CD4-positive, alpha-beta memory T cell (primary cell): Measurements from ENCODE around the gene MAN2A1. TPM values are rescaled to one million over a fixed set of nuclear protein-coding genes. Genes with fewer than 3 reads are reported as not detected.
A peak's percentile ranks its signal among the peaks of the same experiment; 100 is the strongest.

ENCODE experiments used
- CTCF ChIA-PET: fragments of 350-600 bp; sonication (Branson Sonifier 250); formaldehyde crosslinking; loops from one replicate; lab custom pipeline; 2021; ENCODE audit warnings: inconsistent platforms; ENCODE audit not compliant: partially characterized antibody; lab: Charles Lee
- POLR2A ChIA-PET: fragments of 350-600 bp; sonication (Branson Sonifier 250); formaldehyde crosslinking; loops from one replicate; lab custom pipeline; 2021; ENCODE audit not compliant: partially characterized antibody; lab: Charles Lee
- DNase-seq, 5 donors: peaks; one replicate each; pipeline versions ENCODE4 v3.0.0 to v3.0.0-alpha.2; 2020 to 2022; ENCODE audit warnings: mixed read lengths in 1 of 5
- H3K27ac ChIP-seq: one replicate; pipeline ENCODE4 v1.7.0; 2013; ENCODE audit warnings: low read depth, low read length
- H3K27me3 ChIP-seq: 2 replicates; pipeline ENCODE4 v1.7.0; 2013; ENCODE audit warnings: mild to moderate bottlenecking, low read length, moderate library complexity; ENCODE audit not compliant: insufficient read depth
- H3K36me3 ChIP-seq: 2 replicates; pipeline ENCODE4 v1.7.0; 2013; ENCODE audit warnings: mild to moderate bottlenecking, low read length, moderate library complexity; ENCODE audit not compliant: insufficient read depth
- H3K4me1 ChIP-seq: 2 replicates; pipeline ENCODE4 v1.7.0; 2013; ENCODE audit warnings: mild to moderate bottlenecking, low read length, moderate library complexity; ENCODE audit not compliant: insufficient read depth
- H3K4me3 ChIP-seq, 2 donors: one replicate each; pipeline ENCODE4 v1.7.0; 2013; ENCODE audit warnings: low read length in 2 of 2, mild to moderate bottlenecking in 1 of 2
- H3K9me3 ChIP-seq, 2 donors: one replicate each; pipeline ENCODE4 v1.7.0; 2013; ENCODE audit warnings: low read length in 2 of 2, control low read depth in 1 of 2; ENCODE audit not compliant: control insufficient read depth in 1 of 2
- H3K27ac Mint-ChIP-seq, 7 donors: one replicate each; pipeline ENCODE4 v1.8.0; 2020 to 2021; ENCODE audit warnings: mixed read lengths in 7 of 7, mild to moderate bottlenecking in 6 of 7, inconsistent platforms in 3 of 7, moderate library complexity in 3 of 7
- H3K27me3 Mint-ChIP-seq, 2 donors: one replicate each; pipeline ENCODE4 v1.8.0; 2020 to 2021; ENCODE audit warnings: mixed read lengths in 2 of 2
- H3K36me3 Mint-ChIP-seq, 2 donors: one replicate each; pipeline ENCODE4 v1.8.0; 2020 to 2021; ENCODE audit warnings: mixed read lengths in 2 of 2, inconsistent platforms in 1 of 2, mild to moderate bottlenecking in 1 of 2
- H3K4me1 Mint-ChIP-seq, 4 donors: one replicate each; pipeline ENCODE4 v1.8.0; 2020 to 2021; ENCODE audit warnings: mixed read lengths in 4 of 4, mild to moderate bottlenecking in 1 of 4
- H3K4me3 Mint-ChIP-seq, 8 donors: one replicate each; pipeline ENCODE4 v1.8.0; 2020 to 2021; ENCODE audit warnings: mixed read lengths in 8 of 8, mild to moderate bottlenecking in 7 of 8, moderate library complexity in 6 of 8, inconsistent platforms in 3 of 8
- H3K9me3 Mint-ChIP-seq, 8 donors: one replicate each; pipeline ENCODE4 v1.8.0; 2020 to 2021; ENCODE audit warnings: mixed read lengths in 8 of 8, mild to moderate bottlenecking in 5 of 8, inconsistent platforms in 3 of 8, moderate library complexity in 1 of 8
- intact Hi-C: fragments of 100-400 bp; cut with micrococcal nuclease; formaldehyde crosslinking; loops from one replicate; pipeline ENCODE4 v1.15.1; 2023
- polyA plus RNA-seq, 2 donors: library from polyadenylated mRNA; unstranded; fragments of 300-500 nt; fragmentation: Illumina TruSeq; gene quantifications; one replicate each; pipeline ENCODE4 v1.2.3, GENCODE V29; 2021
- total RNA-seq, 2 experiments: library from RNA; stranded (reverse); gene quantifications; one replicate each; pipeline ENCODE4 v1.2.3, GENCODE V29; 2021

MAN2A1 gene
- total and polyA plus RNA-seq, 4 experiments from 2014 or later = 21.0 to 81.0 (median 51.9) TPM

DNA sequence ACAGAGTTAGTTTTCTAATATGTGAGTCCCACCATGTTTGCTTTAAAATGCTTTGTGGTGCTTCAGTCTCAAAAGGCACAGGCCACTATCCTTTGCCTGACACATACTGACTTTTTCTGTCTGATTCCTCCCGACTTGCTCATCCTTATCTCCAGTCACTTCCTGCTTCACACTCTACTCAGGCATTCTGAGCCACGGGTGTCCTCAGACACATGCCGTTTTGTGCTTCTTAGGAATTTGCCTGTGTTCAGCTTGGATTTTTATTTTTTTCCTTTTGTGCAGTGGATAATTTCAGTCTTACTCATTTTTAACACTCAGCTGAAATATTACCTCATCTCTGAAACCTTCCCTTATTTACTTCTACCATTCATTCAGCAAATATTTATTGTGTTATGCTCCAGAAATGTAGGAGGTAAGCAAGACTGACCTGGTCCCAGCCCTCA is 54.1 kb downstream of the MAN2A1 start:
- H3K27ac Mint-ChIP-seq = peak overlapping the region in 3 of 7 donors; percentile 5 to 77 (median 14)
- CTCF ChIA-PET = no interaction called here

DNA sequence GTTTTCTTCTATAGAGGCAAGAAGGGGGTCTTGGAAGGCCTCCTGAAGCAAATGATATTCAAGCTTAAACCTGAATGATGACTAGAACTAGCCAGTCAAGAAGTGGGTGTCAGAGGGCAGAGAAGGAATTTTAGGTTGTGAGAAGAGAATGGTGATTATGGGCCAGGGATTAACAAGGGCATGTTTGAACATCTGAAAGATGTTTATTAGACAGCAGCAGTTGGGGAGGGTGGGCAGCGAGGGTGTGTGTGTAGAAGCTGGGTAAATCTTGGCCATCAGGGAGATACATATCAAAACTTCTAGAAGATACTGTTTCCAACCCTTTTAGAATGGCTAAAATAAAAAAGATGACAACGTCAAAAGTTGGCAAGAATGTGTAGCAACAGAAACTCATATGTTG is 54.5 kb downstream of the MAN2A1 start:
- intact Hi-C loops = no loop called here
- Mint-ChIP-seq H3K27me3 (no peaks in the 10 kb centered on the region), H3K4me1 (peaks cover 42 to 82% (median 51%) of the 10 kb centered on the region in 4 donors), H3K36me3 (peaks cover 42 to 55% of the 10 kb centered on the region in 2 donors), H3K27ac (peak overlapping the region in 2 of 7 donors; percentile 15 to 22), H3K9me3 (peaks cover 0 to 3% (median 0%) of the 10 kb centered on the region in 8 donors), H3K4me3 (no peak overlapping the region)
- POLR2A ChIA-PET = no interaction called here
- peaks cover 5% of the 10 kb centered on the region for H3K36me3 ChIP-seq
- no peak overlapping the region for H3K27ac ChIP-seq
- H3K4me3 ChIP-seq = no peak overlapping the region
- CTCF ChIA-PET = no interaction called here
- no peaks in the 10 kb centered on the region for H3K27me3 ChIP-seq
- no peak for DNase-seq
- H3K4me1 ChIP-seq = peaks cover 34% of the 10 kb centered on the region
- H3K9me3 ChIP-seq = no peaks in the 10 kb centered on the region

More for the DNA sequence above, 54.1 kb downstream of the MAN2A1 start:
- intact Hi-C loops = no loop called here
- Histone ChIP-seq H3K4me1 (peaks cover 32% of the 10 kb centered on the region), H3K27ac (no peak overlapping the region), H3K27me3 (no peaks in the 10 kb centered on the region), H3K36me3 (peaks cover 6% of the 10 kb centered on the region), H3K4me3 (no peak overlapping the region), H3K9me3 (no peaks in the 10 kb centered on the region)
- no peaks in the 10 kb centered on the region for H3K27me3 Mint-ChIP-seq
- POLR2A ChIA-PET = interaction anchor here (0.6 kb wide), 1 partner anchor 48 kb away, joined by 3 read pairs; no protein-coding TSS in a partner anchor
- peaks cover 43 to 55% of the 10 kb centered on the region in 2 donors for H3K36me3 Mint-ChIP-seq
- H3K4me3 Mint-ChIP-seq = no peak overlapping the region
- DNase-seq = no peak
- H3K9me3 Mint-ChIP-seq = peaks cover 0 to 3% (median 0%) of the 10 kb centered on the region in 8 donors
- H3K4me1 Mint-ChIP-seq = peaks cover 41 to 81% (median 51%) of the 10 kb centered on the region in 4 donors

DNA sequence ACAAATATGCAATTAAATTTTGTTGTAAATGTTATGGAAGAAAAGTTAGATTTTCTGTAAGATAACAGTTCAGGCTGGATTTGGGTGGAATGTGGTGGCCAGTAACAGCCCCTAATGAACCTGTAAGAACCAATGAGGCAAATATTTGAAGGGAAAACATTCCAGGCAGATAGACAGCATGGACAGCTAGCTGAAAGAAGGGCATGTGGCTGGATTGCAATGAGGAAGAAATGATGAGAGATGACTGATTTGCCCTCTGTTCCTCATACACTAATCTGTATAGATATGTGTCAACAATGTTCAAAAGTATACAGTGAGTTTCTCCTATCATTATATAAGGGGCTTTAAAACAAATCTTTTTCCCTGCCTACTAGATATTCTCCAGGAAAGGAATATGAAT is 58.8 kb downstream of the MAN2A1 start:
- Histone ChIP-seq H3K27ac (no peak overlapping the region), H3K4me3 (no peak overlapping the region), H3K4me1 (peaks cover 25% of the 10 kb centered on the region), H3K36me3 (no peaks in the 10 kb centered on the region), H3K27me3 (no peaks in the 10 kb centered on the region), H3K9me3 (no peaks in the 10 kb centered on the region)
- H3K27ac Mint-ChIP-seq = peak overlapping the region in 2 of 7 donors; percentile 71 to 72
- peaks cover 48 to 70% (median 50%) of the 10 kb centered on the region in 4 donors for H3K4me1 Mint-ChIP-seq
- ChIA-PET POLR2A (interaction anchor here (1.3 kb wide), 1 partner anchor 59 kb away, joined by 4 read pairs; the partner anchor contains the start of gene MAN2A1), CTCF (no interaction called here)
- no peaks in the 10 kb centered on the region for H3K27me3 Mint-ChIP-seq
- intact Hi-C loops = no loop called here
- peaks cover 0 to 3% (median 0%) of the 10 kb centered on the region in 8 donors for H3K9me3 Mint-ChIP-seq
- no peak for DNase-seq
- no peak overlapping the region for H3K4me3 Mint-ChIP-seq
- peaks cover 22 to 26% of the 10 kb centered on the region in 2 donors for H3K36me3 Mint-ChIP-seq

DNA sequence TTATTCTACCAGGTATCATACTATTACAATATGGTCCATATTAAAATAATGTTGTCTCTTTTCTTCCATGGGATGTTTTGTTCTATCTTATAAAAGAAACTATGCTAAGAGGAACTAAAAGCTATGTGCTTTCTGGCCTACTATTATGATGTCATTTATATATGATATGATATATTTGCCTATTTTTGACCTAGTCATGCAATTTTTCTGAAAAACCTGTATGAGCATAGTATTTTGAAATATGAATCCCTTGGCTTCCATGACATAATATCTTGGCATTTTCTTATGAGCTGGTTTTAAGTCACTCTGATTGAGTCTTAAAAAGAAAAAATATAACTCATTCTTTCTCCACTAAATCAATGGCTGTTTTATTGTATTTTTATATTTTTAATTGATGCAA is 60.7 kb downstream of the MAN2A1 start:
- H3K4me1 ChIP-seq = peaks cover 25% of the 10 kb centered on the region
- Mint-ChIP-seq H3K27ac (peak overlapping the region in 2 of 7 donors; percentile 8 to 26), H3K4me1 (peaks cover 44 to 65% (median 44%) of the 10 kb centered on the region in 4 donors), H3K9me3 (no peaks in the 10 kb centered on the region), H3K4me3 (no peak overlapping the region), H3K27me3 (no peaks in the 10 kb centered on the region), H3K36me3 (peaks cover 12 to 14% of the 10 kb centered on the region in 2 donors)
- no peaks in the 10 kb centered on the region for H3K9me3 ChIP-seq
- no peaks in the 10 kb centered on the region for H3K36me3 ChIP-seq
- ChIA-PET CTCF (no interaction called here), POLR2A (no interaction called here)
- no peak overlapping the region for H3K27ac ChIP-seq
- intact Hi-C loops = loop anchor here (5.0 kb wide), 1 partner anchor 37 kb away; no protein-coding TSS in a partner anchor
- H3K27me3 ChIP-seq = no peaks in the 10 kb centered on the region
- no peak for DNase-seq
- H3K4me3 ChIP-seq = no peak overlapping the region

DNA sequence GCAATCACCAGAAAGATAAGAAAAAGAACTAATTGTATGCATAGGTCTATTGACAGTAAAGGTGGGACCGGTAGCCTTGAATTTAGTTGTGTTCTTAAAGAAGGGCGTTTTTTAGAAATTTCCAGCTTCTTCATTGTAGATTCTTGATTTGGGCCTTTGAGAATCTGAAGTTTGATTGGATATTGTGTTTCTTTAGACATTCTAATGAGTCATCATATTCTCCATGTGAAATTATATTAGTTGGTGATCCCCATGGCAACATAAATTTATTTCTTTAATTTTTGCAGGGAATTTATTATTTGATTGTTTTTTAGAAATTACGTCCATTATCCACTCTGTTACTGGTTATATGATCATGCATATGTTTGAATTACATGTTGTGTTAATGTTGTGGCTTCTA is 63.6 kb downstream of the MAN2A1 start:
- no peak overlapping the region for H3K27ac ChIP-seq
- intact Hi-C loops = loop anchor here (5.0 kb wide), 1 partner anchor 34 kb away; no protein-coding TSS in a partner anchor
- no peak for DNase-seq
- ChIA-PET CTCF (no interaction called here), POLR2A (interaction anchor here (0.7 kb wide), 1 partner anchor 34 kb away, joined by 4 read pairs; no protein-coding TSS in a partner anchor)
- H3K27me3 Mint-ChIP-seq = no peaks in the 10 kb centered on the region
- no peaks in the 10 kb centered on the region for H3K9me3 Mint-ChIP-seq
- no peaks in the 10 kb centered on the region for H3K9me3 ChIP-seq
- H3K4me1 ChIP-seq = peaks cover 11% of the 10 kb centered on the region
- no peak overlapping the region for H3K4me3 ChIP-seq
- no peaks in the 10 kb centered on the region for H3K27me3 ChIP-seq
- H3K36me3 ChIP-seq = peaks cover 5% of the 10 kb centered on the region
- peaks cover 33 to 34% of the 10 kb centered on the region in 2 donors for H3K36me3 Mint-ChIP-seq
- peak overlapping the region in 1 of 7 donors; percentile 53 for H3K27ac Mint-ChIP-seq
- H3K4me1 Mint-ChIP-seq = peaks cover 33 to 52% (median 39%) of the 10 kb centered on the region in 4 donors
- H3K4me3 Mint-ChIP-seq = no peak overlapping the region

DNA sequence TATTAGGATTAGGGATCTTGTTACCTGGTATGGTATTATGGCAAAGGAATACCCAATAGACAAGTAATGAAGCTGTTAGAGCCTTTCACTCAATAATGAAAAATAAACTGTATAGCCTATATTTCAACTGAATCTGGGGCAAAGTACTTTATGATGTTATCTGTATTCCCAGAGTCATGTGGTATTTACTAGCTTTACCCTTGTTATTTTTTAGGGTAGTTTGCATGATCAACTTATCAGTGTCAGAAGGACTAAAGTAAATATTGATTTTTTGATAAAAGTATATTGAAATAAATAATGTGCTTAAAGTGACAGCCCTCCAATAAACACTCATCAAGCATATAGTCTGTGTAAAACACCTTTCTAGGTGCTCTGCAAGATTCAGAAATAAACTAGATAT is 64.6 kb downstream of the MAN2A1 start:
- no peak for DNase-seq
- Histone ChIP-seq H3K36me3 (peaks cover 5% of the 10 kb centered on the region), H3K9me3 (no peaks in the 10 kb centered on the region), H3K4me1 (peaks cover 8% of the 10 kb centered on the region), H3K27me3 (no peaks in the 10 kb centered on the region), H3K4me3 (no peak overlapping the region), H3K27ac (no peak overlapping the region)
- no peak overlapping the region for H3K4me3 Mint-ChIP-seq
- no peak overlapping the region for H3K27ac Mint-ChIP-seq
- H3K36me3 Mint-ChIP-seq = peaks cover 37% of the 10 kb centered on the region in 2 donors
- H3K9me3 Mint-ChIP-seq = no peaks in the 10 kb centered on the region
- intact Hi-C loops = loop anchor here (5.0 kb wide), 1 partner anchor 33 kb away; no protein-coding TSS in a partner anchor
- ChIA-PET POLR2A (interaction anchor here (0.8 kb wide), 1 partner anchor 64 kb away, joined by 4 read pairs; the partner anchor contains the start of gene MAN2A1), CTCF (no interaction called here)
- no peaks in the 10 kb centered on the region for H3K27me3 Mint-ChIP-seq
- H3K4me1 Mint-ChIP-seq = peaks cover 30 to 49% (median 37%) of the 10 kb centered on the region in 4 donors

DNA sequence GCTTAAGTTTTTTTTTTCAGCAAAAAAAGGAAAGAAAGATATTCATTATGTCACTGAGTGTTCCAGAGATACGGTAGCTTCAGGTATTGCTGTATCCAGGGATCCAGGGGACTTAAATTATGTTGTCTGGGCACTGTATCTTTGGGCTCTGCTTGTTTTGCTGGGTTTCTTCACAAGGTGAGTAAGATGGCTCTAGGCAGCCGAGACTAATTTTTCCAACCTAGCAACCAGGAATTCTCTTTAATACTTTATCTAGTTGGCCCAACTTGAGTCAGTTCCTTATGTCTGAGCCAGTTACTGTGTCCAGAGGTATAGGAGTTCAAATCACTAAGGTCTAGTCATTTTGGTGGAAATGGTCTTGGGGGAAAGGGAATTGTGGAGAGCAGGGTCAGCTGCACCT is 66.0 kb downstream of the MAN2A1 start:
- peaks cover 29 to 45% (median 38%) of the 10 kb centered on the region in 4 donors for H3K4me1 Mint-ChIP-seq

More for the DNA sequence above, 66.0 kb downstream of the MAN2A1 start:
- H3K27ac Mint-ChIP-seq = peak overlapping the region in 2 of 7 donors; percentile 4 to 33
- peaks cover 0 to 13% (median 5%) of the 10 kb centered on the region in 8 donors for H3K9me3 Mint-ChIP-seq
- Histone ChIP-seq H3K4me3 (no peak overlapping the region), H3K36me3 (peaks cover 5% of the 10 kb centered on the region), H3K9me3 (no peaks in the 10 kb centered on the region), H3K27me3 (no peaks in the 10 kb centered on the region), H3K4me1 (peaks cover 10% of the 10 kb centered on the region), H3K27ac (no peak overlapping the region)
- no peak overlapping the region for H3K4me3 Mint-ChIP-seq
- H3K27me3 Mint-ChIP-seq = no peaks in the 10 kb centered on the region
- peaks cover 50 to 52% of the 10 kb centered on the region in 2 donors for H3K36me3 Mint-ChIP-seq
- POLR2A ChIA-PET = no interaction called here
- DNase-seq = no peak
- CTCF ChIA-PET = no interaction called here
- intact Hi-C loops = no loop called here
